OCI-LY7 (cell line): Measurements from ENCODE around the gene PSME4. TPM values are rescaled to one million over a fixed set of nuclear protein-coding genes. Genes with fewer than 3 reads are reported as not detected.

ENCODE experiments used
- BruUV-seq: library from RNA; stranded (reverse); fragments of 400-500 nt; replicated peaks from 2 replicates; lab custom pipeline; 2021; lab: Mats Ljungman, UMichigan
- CTCF ChIA-PET: fragments of 300-600 bp; sonication (Branson Sonifier 250); formaldehyde crosslinking; loops from one replicate; lab custom pipeline; 2022; ENCODE audit warnings: antibody characterized with exemption; ENCODE audit not compliant: unreplicated experiment; lab: Charles Lee
- POLR2A ChIA-PET: fragments of 300-600 bp; sonication (Branson Sonifier 250); formaldehyde crosslinking; loops from one replicate; lab custom pipeline; 2022; ENCODE audit warnings: antibody characterized with exemption; lab: Charles Lee
- DNase-seq: peaks from one replicate; pipeline ENCODE4 v3.0.0-alpha.2; 2015; ENCODE audit warnings: low spot score
- H2AFZ ChIP-seq: fragments of 200-600 bp; sonication (generic), shearing (Covaris generic); 2 replicates; pipeline ENCODE4 v1.6.1; 2014; ENCODE audit warnings: mild to moderate bottlenecking, antibody characterized with exemption, low read length, moderate library complexity
- H3K27ac ChIP-seq: fragments of 200-600 bp; sonication (generic); 2 replicates; pipeline ENCODE4 v1.5.1; 2014; ENCODE audit warnings: mixed run types, low read depth, mild to moderate bottlenecking, moderate library complexity, low read length, inconsistent platforms; ENCODE audit not compliant: poor library complexity, severe bottlenecking
- H3K36me3 ChIP-seq: fragments of 200-600 bp; sonication (generic); 2 replicates; pipeline ENCODE4 v1.6.1; 2014; ENCODE audit warnings: mild to moderate bottlenecking, antibody characterized with exemption, low read length, moderate library complexity, mixed read lengths; ENCODE audit not compliant: insufficient read depth
- H3K4me1 ChIP-seq: fragments of 200-600 bp; sonication (generic); 2 replicates; pipeline ENCODE4 v1.5.1; 2014; ENCODE audit warnings: mild to moderate bottlenecking, low read length; ENCODE audit not compliant: insufficient read depth, poor library complexity, severe bottlenecking
- H3K4me2 ChIP-seq: fragments of 200-600 bp; sonication (generic); 2 replicates; pipeline ENCODE4 v1.6.1; 2014; ENCODE audit warnings: mild to moderate bottlenecking, low read length
- H3K4me3 ChIP-seq: fragments of 200-600 bp; sonication (generic); 2 replicates; pipeline ENCODE4 v1.5.1; 2014; ENCODE audit warnings: mild to moderate bottlenecking, low read depth, low read length; ENCODE audit not compliant: poor library complexity, severe bottlenecking
- H3K79me2 ChIP-seq: fragments of 200-600 bp; sonication (generic); 2 replicates; pipeline ENCODE4 v1.6.1; 2016; ENCODE audit warnings: low read depth, mild to moderate bottlenecking, low read length, moderate library complexity, mixed read lengths; ENCODE audit not compliant: insufficient read depth
- H3K9me2 ChIP-seq: fragments of 200-600 bp; sonication (generic); 2 replicates; pipeline ENCODE4 v1.6.1; 2016; ENCODE audit warnings: mild to moderate bottlenecking, low read length, mixed read lengths; ENCODE audit not compliant: insufficient read depth
- H3K9me3 ChIP-seq: fragments of 200-600 bp; sonication (generic); 2 replicates; pipeline ENCODE4 v1.6.1; 2014; ENCODE audit warnings: mild to moderate bottlenecking, mixed run types, low read length, mixed read lengths
- H4K20me1 ChIP-seq: fragments of 200-600 bp; sonication (generic); 2 replicates; pipeline ENCODE4 v1.6.1; 2014; ENCODE audit warnings: mild to moderate bottlenecking, antibody characterized with exemption, low read length, moderate library complexity, mixed read lengths; ENCODE audit not compliant: insufficient read depth
- EZH2phosphoT487 ChIP-seq: fragments of 200-600 bp; sonication (generic); IDR thresholded peaks from 2 replicates; pipeline ENCODE4 v1.6.1; 2018; ENCODE audit warnings: low read depth, borderline replicate concordance, mild to moderate bottlenecking, mixed run types, antibody characterized with exemption, low read length, moderate library complexity, mixed read lengths
- intact Hi-C: fragments of 100-400 bp; cut with micrococcal nuclease; formaldehyde crosslinking; loops from one replicate; pipeline ENCODE4 v1.10.0; 2022; ENCODE audit not compliant: unreplicated experiment
- total RNA-seq, 2 experiments: library from RNA; depleted of rRNA in 1 of 2; stranded (reverse); fragments of >200 nt in 1 of 2; shearing (Covaris generic) in 1 of 2; gene quantifications; 2 replicates each; pipeline ENCODE4 v1.2.3, GENCODE V29; 2014 to 2022
- TF ChIP-seq, protein P1 (sequence below): fragments of 200-600 bp; sonication (generic); conservative IDR thresholded peaks from 2 replicates; pipeline ENCODE4 v1.5.1; 2014; ENCODE audit warnings: mild to moderate bottlenecking, antibody characterized with exemption, low read length, moderate library complexity, mixed read lengths

Gene PSME4
- total RNA-seq, 2 experiments from 2014 or later: 38.8 to 82.9 TPM

DNA sequence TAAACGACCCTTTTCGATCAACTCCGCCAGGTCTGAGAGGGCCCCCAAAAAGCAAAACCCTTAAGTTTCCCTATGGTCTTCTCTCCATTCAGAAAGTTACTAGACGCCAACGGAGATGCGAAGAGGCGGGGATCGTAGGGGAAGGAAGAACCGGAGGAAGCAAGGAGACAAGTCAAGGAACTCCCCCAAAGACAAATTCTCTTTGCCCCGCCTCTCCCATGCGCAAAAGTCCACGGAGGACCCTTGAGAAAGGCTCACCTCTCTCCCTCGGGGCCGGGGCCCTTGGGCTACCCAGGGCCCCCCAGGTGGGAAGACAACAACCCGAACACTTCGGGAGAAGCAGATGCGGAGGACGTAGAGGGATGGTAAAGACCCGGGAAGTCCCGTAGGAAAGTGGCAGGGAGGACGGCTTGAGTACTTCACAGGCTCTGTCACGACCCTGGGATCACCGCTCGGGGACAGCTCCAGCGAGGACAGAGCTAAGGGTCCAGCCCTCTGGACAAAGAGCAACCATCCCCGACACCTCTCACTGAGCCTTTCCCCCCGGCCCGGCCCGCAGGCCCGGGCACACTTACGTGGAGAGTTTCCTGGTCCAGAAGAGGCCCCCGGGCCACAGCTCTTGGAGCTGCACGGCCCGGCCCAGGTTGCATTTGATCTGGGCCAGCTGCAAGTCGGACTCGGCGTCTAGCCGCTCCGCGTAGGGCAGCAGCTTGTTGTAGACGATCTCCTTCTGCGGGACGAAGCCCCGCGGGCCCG is 647 bp downstream of the PSME4 start:
- H3K4me1 ChIP-seq: peaks cover 27% of the 10 kb centered on the region
- H3K4me2 ChIP-seq: peak overlapping the region; percentile 85
- no peaks in the 10 kb centered on the region for H3K9me2 ChIP-seq
- H3K4me3 ChIP-seq: peak overlapping the region; percentile 96
- ChIA-PET CTCF (interaction anchor here (0.8 kb wide), 1 partner anchor 119 kb away, joined by 3 read pairs; no protein-coding TSS in a partner anchor), POLR2A (interaction anchor here (0.5 to 4.0 kb wide), 22 partner anchors 8 to 591 kb away, joined by 3 to 24 read pairs (median 4); partner anchors contain the start of gene CHAC2)
- DNase-seq: peak; percentile 45
- TF ChIP-seq EZH2phosphoT487: no peak
- TF ChIP-seq, protein P1, sequence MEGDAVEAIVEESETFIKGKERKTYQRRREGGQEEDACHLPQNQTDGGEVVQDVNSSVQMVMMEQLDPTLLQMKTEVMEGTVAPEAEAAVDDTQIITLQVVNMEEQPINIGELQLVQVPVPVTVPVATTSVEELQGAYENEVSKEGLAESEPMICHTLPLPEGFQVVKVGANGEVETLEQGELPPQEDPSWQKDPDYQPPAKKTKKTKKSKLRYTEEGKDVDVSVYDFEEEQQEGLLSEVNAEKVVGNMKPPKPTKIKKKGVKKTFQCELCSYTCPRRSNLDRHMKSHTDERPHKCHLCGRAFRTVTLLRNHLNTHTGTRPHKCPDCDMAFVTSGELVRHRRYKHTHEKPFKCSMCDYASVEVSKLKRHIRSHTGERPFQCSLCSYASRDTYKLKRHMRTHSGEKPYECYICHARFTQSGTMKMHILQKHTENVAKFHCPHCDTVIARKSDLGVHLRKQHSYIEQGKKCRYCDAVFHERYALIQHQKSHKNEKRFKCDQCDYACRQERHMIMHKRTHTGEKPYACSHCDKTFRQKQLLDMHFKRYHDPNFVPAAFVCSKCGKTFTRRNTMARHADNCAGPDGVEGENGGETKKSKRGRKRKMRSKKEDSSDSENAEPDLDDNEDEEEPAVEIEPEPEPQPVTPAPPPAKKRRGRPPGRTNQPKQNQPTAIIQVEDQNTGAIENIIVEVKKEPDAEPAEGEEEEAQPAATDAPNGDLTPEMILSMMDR: no peak
- BruUV-seq: no TSS peak
- peaks cover 12% of the 10 kb centered on the region; the same call in 1 of the 2 replicates for H3K36me3 ChIP-seq
- intact Hi-C loops: loop anchor here (10.0 kb wide), 1 partner anchor 665 kb away; no protein-coding TSS in a partner anchor
- H2AFZ ChIP-seq: no peak overlapping the region
- H4K20me1 ChIP-seq: peaks cover 17% of the 10 kb centered on the region
- peaks cover 64% of the 10 kb centered on the region for H3K79me2 ChIP-seq
- H3K9me3 ChIP-seq: no peaks in the 10 kb centered on the region
- H3K27ac ChIP-seq: peak overlapping the region; percentile 60

DNA sequence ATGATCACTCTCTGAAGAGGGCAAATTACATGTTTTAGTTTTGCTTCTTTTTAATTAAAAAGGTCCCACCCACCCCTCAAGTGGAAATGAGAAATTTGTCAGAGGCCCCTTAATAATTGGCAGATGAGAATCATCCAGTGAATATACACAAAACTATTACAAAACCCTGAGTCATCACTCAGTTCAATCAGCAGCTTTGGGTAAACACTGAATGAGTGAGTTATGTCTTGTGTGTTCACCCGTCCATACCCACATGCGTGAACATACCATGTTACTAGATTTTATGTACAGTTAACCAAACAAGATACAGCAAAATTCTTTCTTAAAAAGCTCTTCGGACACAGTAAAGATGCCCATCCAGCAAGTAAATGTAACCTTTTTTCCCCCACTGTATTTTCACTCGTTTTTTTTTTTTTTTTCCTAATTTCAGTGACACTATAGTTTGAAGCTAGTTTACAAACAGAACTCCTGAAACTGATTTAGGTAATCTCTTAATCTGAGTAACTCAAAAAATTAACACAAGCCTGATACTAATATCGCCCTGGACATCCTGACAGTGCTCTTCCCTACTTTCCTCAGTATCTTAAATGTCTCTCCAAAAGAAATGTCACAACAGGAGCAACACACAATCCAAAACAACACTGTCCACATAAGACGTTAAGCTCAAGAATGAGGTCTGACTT is 1.4 kb downstream of the PSME4 start:
- no peak for TF ChIP-seq EZH2phosphoT487
- TF ChIP-seq, protein P1: no peak
- intact Hi-C loops: loop anchor here (10.0 kb wide), 1 partner anchor 665 kb away; no protein-coding TSS in a partner anchor
- H2AFZ ChIP-seq: no peak overlapping the region
- ChIA-PET POLR2A (interaction anchor here (0.5 to 4.0 kb wide), 23 partner anchors 9 to 360 kb away, joined by 3 to 24 read pairs (median 4); partner anchors contain the start of genes ACYP2 and CHAC2), CTCF (interaction anchor here (0.8 to 1.1 kb wide), 2 partner anchors 120 to 1081 kb away, joined by 3 read pairs; partner anchors contain the start of gene RTN4)
- H3K9me2 ChIP-seq: no peaks in the 10 kb centered on the region
- peaks cover 8% of the 10 kb centered on the region; the same call in 1 of the 2 replicates for H3K36me3 ChIP-seq
- H4K20me1 ChIP-seq: peaks cover 17% of the 10 kb centered on the region
- H3K9me3 ChIP-seq: no peaks in the 10 kb centered on the region
- peaks cover 71% of the 10 kb centered on the region for H3K79me2 ChIP-seq
- TSS peak; percentile 64 for BruUV-seq
- H3K4me3 ChIP-seq: peak overlapping the region; percentile 96
- DNase-seq: peak; percentile 41
- H3K4me2 ChIP-seq: peak overlapping the region; percentile 85
- H3K4me1 ChIP-seq: peaks cover 35% of the 10 kb centered on the region
- peak overlapping the region; percentile 60 for H3K27ac ChIP-seq
